HEK293 (cell line): ENCODE measurements around the gene EIF1AX.

ENCODE experiments used
- CTCF ChIA-PET: fragments of 350-600 bp; formaldehyde crosslinking; extraction: SDS; loops from one replicate; lab custom pipeline; 2021; ENCODE audit warnings: antibody characterized with exemption; lab: Yijun Ruan, JAX
- POLR2A ChIA-PET: fragments of 300-600 bp; formaldehyde crosslinking; extraction: SDS; loops from one replicate; lab custom pipeline; 2020; ENCODE audit warnings: antibody characterized with exemption, inconsistent platforms; lab: Yijun Ruan, JAX
- H3K27ac ChIP-seq: fragments of 200-500 bp; sonication (Bioruptor generic); 2 replicates; pipeline ENCODE4 v1.5.1; 2014; ENCODE audit warnings: low read depth, low read length, control low read depth, inconsistent platforms; ENCODE audit errors: extremely low read depth
- H3K36me3 ChIP-seq, 2 experiments: fragments of 200-500 bp in 1 of 2; sonication (Bioruptor generic) in 1 of 2; 1 replicate in 1 of 2; 2 replicates in 1 of 2; pipeline ENCODE4 v1.5.1; 2014 to 2017; ENCODE audit warnings: inconsistent platforms in 2 of 2, low read length in 2 of 2; ENCODE audit not compliant: control insufficient read depth in 2 of 2, insufficient read depth in 1 of 2
- H3K4me1 ChIP-seq: fragments of 200-500 bp; sonication (Bioruptor generic); 2 replicates; pipeline ENCODE4 v1.5.1; 2014; ENCODE audit warnings: mild to moderate bottlenecking, low read length, inconsistent platforms; ENCODE audit not compliant: control insufficient read depth, insufficient read depth
- H3K4me3 ChIP-seq: 2 replicates; pipeline ENCODE4 v1.5.1; 2011; ENCODE audit warnings: low read depth, mild to moderate bottlenecking, control low read depth, low read length, moderate library complexity
- H3K9me3 ChIP-seq: fragments of 200-500 bp; sonication (Bioruptor generic); 2 replicates; pipeline ENCODE4 v1.5.1; 2014; ENCODE audit warnings: low read depth, low read length, inconsistent platforms; ENCODE audit not compliant: control insufficient read depth, insufficient read depth
- GLIS1 ChIP-seq: fragments of 450-650 bp; formaldehyde crosslinking; IDR thresholded peaks from 2 replicates; pipeline ENCODE4 v1.5.1; 2016; ENCODE audit warnings: missing biosample characterization, missing genetic modification characterization
- PRDM1 ChIP-seq: fragments of 450-650 bp; formaldehyde crosslinking; IDR thresholded peaks from 2 replicates; pipeline ENCODE4; 2016; ENCODE audit warnings: missing biosample characterization, missing genetic modification characterization
- ZBTB21 ChIP-seq: fragments of 450-650 bp; formaldehyde crosslinking; IDR thresholded peaks from 2 replicates; pipeline ENCODE4 v1.5.1; 2017; ENCODE audit warnings: missing biosample characterization, missing genetic modification characterization
- ZBTB6 ChIP-seq: fragments of 450-650 bp; formaldehyde crosslinking; IDR thresholded peaks from 2 replicates; pipeline ENCODE4 v1.5.1; 2017; ENCODE audit warnings: missing biosample characterization, missing genetic modification characterization
- ZNF133 ChIP-seq: fragments of 450-650 bp; formaldehyde crosslinking; IDR thresholded peaks from 2 replicates; pipeline ENCODE4 v1.5.1; 2016; ENCODE audit warnings: missing biosample characterization, missing genetic modification characterization
- ZNF140 ChIP-seq: fragments of 450-650 bp; formaldehyde crosslinking; IDR thresholded peaks from 2 replicates; pipeline ENCODE4 v1.5.1; 2016; ENCODE audit warnings: missing biosample characterization, missing genetic modification characterization
- ZNF146 ChIP-seq: fragments of 450-650 bp; formaldehyde crosslinking; IDR thresholded peaks from 2 replicates; pipeline ENCODE4 v1.5.1; 2016; ENCODE audit warnings: missing biosample characterization, missing genetic modification characterization
- ZNF223 ChIP-seq: fragments of 450-650 bp; formaldehyde crosslinking; IDR thresholded peaks from 2 replicates; pipeline ENCODE4 v1.5.1; 2016; ENCODE audit warnings: missing biosample characterization, missing genetic modification characterization
- ZNF324 ChIP-seq: fragments of 450-650 bp; formaldehyde crosslinking; IDR thresholded peaks from 2 replicates; pipeline ENCODE4 v1.5.1; 2016; ENCODE audit warnings: missing biosample characterization, missing genetic modification characterization
- ZNF398 ChIP-seq: fragments of 450-650 bp; formaldehyde crosslinking; IDR thresholded peaks from 2 replicates; pipeline ENCODE4 v1.5.1; 2017; ENCODE audit warnings: missing biosample characterization, missing genetic modification characterization
- ZNF473 ChIP-seq: fragments of 450-650 bp; formaldehyde crosslinking; IDR thresholded peaks from 2 replicates; pipeline ENCODE4 v1.5.1; 2017; ENCODE audit warnings: missing biosample characterization, missing genetic modification characterization
- ZNF513 ChIP-seq: fragments of 450-650 bp; IDR thresholded peaks from 2 replicates; pipeline ENCODE4 v1.5.1; 2018; ENCODE audit warnings: missing biosample characterization, missing genetic modification characterization
- ZNF518A ChIP-seq: fragments of 450-650 bp; formaldehyde crosslinking; conservative IDR thresholded peaks from 2 replicates; pipeline ENCODE4 v1.5.1; 2016; ENCODE audit warnings: low read depth, missing biosample characterization, missing genetic modification characterization
- ZNF555 ChIP-seq: fragments of 450-650 bp; formaldehyde crosslinking; conservative IDR thresholded peaks from 2 replicates; pipeline ENCODE4 v1.5.1; 2017; ENCODE audit warnings: missing biosample characterization, mild to moderate bottlenecking, missing genetic modification characterization, inconsistent platforms
- ZNF558 ChIP-seq: fragments of 450-650 bp; formaldehyde crosslinking; IDR thresholded peaks from 2 replicates; pipeline ENCODE4 v1.5.1; 2016; ENCODE audit warnings: missing biosample characterization, missing genetic modification characterization
- ZNF658 ChIP-seq: fragments of 450-650 bp; formaldehyde crosslinking; IDR thresholded peaks from 2 replicates; pipeline ENCODE4; 2016; ENCODE audit warnings: missing biosample characterization, missing genetic modification characterization
- ZNF660 ChIP-seq: fragments of 450-650 bp; IDR thresholded peaks from 2 replicates; pipeline ENCODE4 v1.5.1; 2018; ENCODE audit warnings: missing biosample characterization, mild to moderate bottlenecking, missing genetic modification characterization
- ZNF692 ChIP-seq: fragments of 450-650 bp; formaldehyde crosslinking; IDR thresholded peaks from 2 replicates; pipeline ENCODE4 v1.5.1; 2016; ENCODE audit warnings: missing biosample characterization, missing genetic modification characterization
- ZNF777 ChIP-seq: fragments of 450-650 bp; formaldehyde crosslinking; IDR thresholded peaks from 2 replicates; pipeline ENCODE4 v1.5.1; 2017; ENCODE audit warnings: missing biosample characterization, missing genetic modification characterization, borderline replicate concordance
- ZNF791 ChIP-seq: fragments of 450-650 bp; formaldehyde crosslinking; IDR thresholded peaks from 2 replicates; pipeline ENCODE4 v1.5.1; 2016; ENCODE audit warnings: missing biosample characterization, missing genetic modification characterization

The EIF1AX gene

GRCh38 chrX:20149326-20149725 is 7.7 kb upstream of the EIF1AX start (continued):
- no peak for TF ChIP-seq ZNF146 (tag by site-specific recombination)

DNA sequence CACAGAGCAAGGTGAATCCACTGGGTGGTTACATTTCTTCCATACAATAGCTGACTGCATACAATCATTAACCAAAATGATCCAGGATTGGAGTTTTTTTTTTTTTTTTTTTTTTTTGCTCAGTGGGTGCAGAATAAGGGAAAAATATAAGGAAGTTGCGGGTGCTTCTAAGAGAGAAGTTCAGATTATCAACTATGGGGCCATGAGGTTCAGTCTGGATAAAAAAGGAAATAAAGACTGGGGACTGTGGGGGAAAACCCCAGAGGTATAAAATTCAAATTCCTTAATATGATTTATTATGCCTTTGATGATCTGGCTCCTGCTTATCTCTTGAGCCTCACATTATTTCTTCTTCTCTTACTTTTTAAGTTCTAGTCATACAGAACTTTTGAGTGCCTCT is 5.9 kb upstream of the EIF1AX start:
- POLR2A ChIA-PET, result no interaction called here
- TF ChIP-seq ZNF324 (tag by site-specific recombination), result no peak
- TF ChIP-seq ZNF473 (tag by site-specific recombination), result no peak
- no peak for TF ChIP-seq ZNF777
- no peak for TF ChIP-seq ZNF223 (tag by site-specific recombination)
- no peak for TF ChIP-seq ZNF692 (tag by site-specific recombination)
- no peak for TF ChIP-seq ZNF658
- TF ChIP-seq ZNF140, result no peak
- TF ChIP-seq GLIS1 (tag by site-specific recombination), result no peak
- TF ChIP-seq ZBTB6 (tag by site-specific recombination), result no peak
- no peak for TF ChIP-seq ZBTB21
- no peak for TF ChIP-seq ZNF398 (tag by site-specific recombination)
- H3K9me3 ChIP-seq, result no peaks in the 10 kb centered on the region
- H3K27ac ChIP-seq, result no peak overlapping the region
- H3K4me3 ChIP-seq, result no peak overlapping the region
- no peaks in the 10 kb centered on the region for H3K4me1 ChIP-seq
- peaks cover 0 to 9% of the 10 kb centered on the region in 2 experiments; a peak in 2 of 3 replicates for H3K36me3 ChIP-seq
- CTCF ChIA-PET, result interaction anchor here (1.4 kb wide), 1 partner anchor 11 kb away, joined by 3 read pairs; no protein-coding TSS in a partner anchor

DNA sequence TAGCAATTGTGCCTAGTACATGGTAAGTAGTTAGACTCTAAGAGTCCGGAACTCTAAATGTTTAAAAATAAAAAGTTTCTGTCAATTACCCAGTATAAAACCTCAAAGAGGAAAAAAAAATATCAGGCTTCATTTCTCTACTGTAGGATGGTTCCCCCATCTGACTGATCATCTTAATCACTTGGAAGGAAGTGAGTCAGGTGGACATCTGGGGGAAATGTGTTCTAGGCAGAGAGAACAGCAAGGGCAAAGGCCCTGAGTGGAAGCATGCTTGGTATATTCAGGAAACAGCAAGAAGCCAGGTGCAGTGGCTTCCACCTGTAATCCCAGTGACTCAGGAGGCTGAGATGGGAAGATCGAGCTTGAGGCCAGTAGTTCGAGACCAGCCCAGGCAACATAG is 2.9 kb upstream of the EIF1AX start:
- Histone ChIP-seq H3K4me3 (no peak overlapping the region), H3K27ac (no peak overlapping the region), H3K4me1 (peaks cover 6% of the 10 kb centered on the region; the same call in 1 of the 2 replicates), H3K9me3 (no peaks in the 10 kb centered on the region), H3K36me3 (peaks cover 4 to 8% of the 10 kb centered on the region in 2 experiments; a peak in 2 of 3 replicates)
- no peak for TF ChIP-seq ZNF133 (tag by site-specific recombination)
- no peak for TF ChIP-seq ZNF660
- TF ChIP-seq, all 188 proteins: peak for 0
- ChIA-PET POLR2A (no interaction called here), CTCF (no interaction called here)

GRCh38 chrX:20143561-20143960 is 1.9 kb upstream of the EIF1AX start:
- CTCF ChIA-PET, result no interaction called here
- no peak overlapping the region for H3K27ac ChIP-seq
- peaks cover 9% of the 10 kb centered on the region; the same call in 1 of the 2 replicates for H3K4me1 ChIP-seq
- POLR2A ChIA-PET, result no interaction called here
- H3K4me3 ChIP-seq, result no peak overlapping the region
- H3K9me3 ChIP-seq, result no peaks in the 10 kb centered on the region
- H3K36me3 ChIP-seq, result peaks cover 13 to 16% of the 10 kb centered on the region in 2 experiments
- TF ChIP-seq ZNF518A (tag by site-specific recombination), result no peak
- no peak for TF ChIP-seq ZNF791 (tag by site-specific recombination)
- no peak for TF ChIP-seq ZNF558 (tag by site-specific recombination)
- no peak for TF ChIP-seq ZNF513
- TF ChIP-seq PRDM1 (tag by site-specific recombination), result no peak
- TF ChIP-seq ZNF555 (tag by site-specific recombination), result no peak
